Coronary artery (tissue), 2 donors: ENCODE measurements around the gene NEUROG1.

ENCODE experiments used
- DNase-seq: peaks from one replicate; pipeline ENCODE4 v3.0.0-alpha.2; 2017; ENCODE audit warnings: low spot score
- H3K27ac ChIP-seq, 2 donors: fragments of 200-600 bp; sonication (generic); one replicate each; pipeline ENCODE4 v1.5.1; 2016 to 2019
- H3K4me3 ChIP-seq: fragments of 200-600 bp; sonication (generic); 2 replicates; pipeline ENCODE4 v1.5.1; 2016; ENCODE audit warnings: mild to moderate bottlenecking, moderate library complexity
- CTCF ChIP-seq: fragments of 200-600 bp; sonication (generic); IDR thresholded peaks from one replicate; pipeline ENCODE4 v1.5.1; 2019; ENCODE audit warnings: antibody characterized with exemption

The NEUROG1 gene

GRCh38 chr5:135545099-135545498 lies 9.3 kb upstream of the NEUROG1 start:
- no peak for TF ChIP-seq CTCF
- no peak for DNase-seq
- Histone ChIP-seq H3K27ac (no peak overlapping the region), H3K4me3 (peak overlapping the region; percentile 67)

- peak overlapping the region; percentile 67 for H3K4me3 ChIP-seq
- DNase-seq = no peak
- TF ChIP-seq CTCF = no peak
- H3K27ac ChIP-seq = no peak overlapping the region
Observed at GRCh38 chr5:135543485-135544304, 7.9 kb upstream of the NEUROG1 start.

- peak; percentile 16 for DNase-seq
- peak overlapping the region; percentile 67 for H3K4me3 ChIP-seq
- no peak overlapping the region for H3K27ac ChIP-seq
- TF ChIP-seq CTCF = no peak
Observed at GRCh38 chr5:135543001-135543484, 7.3 kb upstream of the NEUROG1 start.

- Histone ChIP-seq H3K27ac (no peak overlapping the region), H3K4me3 (no peak overlapping the region)
- TF ChIP-seq CTCF = no peak
- peak; percentile 46 for DNase-seq
Observed at GRCh38 chr5:135541807-135542502, 6.2 kb upstream of the NEUROG1 start.

- no peak overlapping the region for H3K4me3 ChIP-seq
- no peak overlapping the region for H3K27ac ChIP-seq
- DNase-seq = no peak
- TF ChIP-seq CTCF = no peak
Observed at GRCh38 chr5:135539430-135540005, 3.8 kb upstream of the NEUROG1 start.

- no peak for TF ChIP-seq CTCF
- DNase-seq = no peak
Observed at GRCh38 chr5:135538261-135538660, 2.5 kb upstream of the NEUROG1 start.

More at GRCh38 chr5:135538261-135538660, 2.5 kb upstream of the NEUROG1 start:
- H3K27ac ChIP-seq = no peak overlapping the region
- H3K4me3 ChIP-seq = no peak overlapping the region
